ENCODE results near the gene LAD1. TPM values are rescaled to one million over a fixed set of nuclear protein-coding genes. Genes with fewer than 3 reads are reported as not detected.

The LAD1 gene
- total and polyA plus RNA-seq, 10 donors, result 0.64 to 4.0 (median 1.8) TPM; not detected in 3

- peaks cover 0 to 32% (median 0%) of the 10 kb centered on the region in 7 donors for H3K27me3 ChIP-seq (replicated peaks in 1 of 7)
- no peak for DNase-seq
- TF ChIP-seq POLR2A (IDR thresholded peaks at IDR 0.05) (no peak), POLR2AphosphoS5 (IDR thresholded peaks at IDR 0.05) (no peak), CTCF (IDR thresholded peaks at IDR 0.05 in 8 of 11, conservative IDR thresholded peaks at IDR 0.05 in 3 of 11) (no peak)
- peaks cover 0 to 4% (median 0%) of the 10 kb centered on the region in 6 donors for H3K4me1 ChIP-seq
- H3K36me3 ChIP-seq, result no peaks in the 10 kb centered on the region
- H3K4me3 ChIP-seq, result no peak overlapping the region
- 44 to 86% (median 77%) methylated on average over 1 to 4 of the region's 4 CpGs for WGBS, 5 donors
- no peak overlapping the region for H3K27ac ChIP-seq
- intact Hi-C loops (cut with DNase I; ENCODE audit: low total_unique reads), result no loop called here
- H3K9me3 ChIP-seq, result no peaks in the 10 kb centered on the region
Observed at GRCh38 chr1:201430776-201431175, 31.7 kb upstream of the LAD1 start.

DNA sequence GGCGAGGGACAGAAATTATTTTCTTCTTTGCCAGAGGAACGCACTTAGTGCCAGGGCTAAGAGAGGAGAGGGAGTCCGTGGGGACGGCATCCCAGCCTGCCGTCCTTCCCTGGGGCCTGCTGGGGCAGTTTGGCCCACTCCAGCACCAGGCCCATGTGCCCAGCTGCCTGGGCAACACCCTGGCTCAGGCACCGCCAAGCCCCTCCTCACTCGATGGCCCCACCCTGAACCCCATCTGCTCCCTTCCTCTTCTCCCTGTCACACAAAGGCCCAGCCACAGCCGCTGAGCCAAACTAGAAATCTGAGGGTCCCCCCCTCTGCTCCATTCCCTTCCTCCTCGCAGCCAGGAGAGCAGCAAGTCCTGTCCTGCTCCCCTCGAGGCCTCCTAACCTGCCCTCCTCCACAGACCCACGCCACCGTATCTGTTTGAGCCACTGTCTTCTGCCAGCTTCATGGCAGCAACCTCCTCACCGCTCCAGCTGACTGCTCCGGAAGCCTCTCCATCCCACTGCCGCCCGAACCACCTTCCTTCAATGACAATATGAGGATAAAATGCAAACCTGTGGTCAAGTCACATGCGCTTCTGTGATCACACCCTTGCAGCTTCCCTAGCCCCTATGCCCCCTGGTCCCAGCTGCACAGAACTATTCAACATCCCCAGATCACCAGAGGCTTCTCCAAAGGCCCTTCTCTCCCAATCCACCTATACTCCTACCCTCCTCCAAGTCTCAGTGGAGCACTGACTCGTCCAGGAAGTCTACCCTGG, 30.8 kb upstream of the LAD1 start:
- no peak for DNase-seq
- H3K36me3 ChIP-seq, result no peaks in the 10 kb centered on the region
- 81 to 92% (median 87%) methylated on average over 18 of the region's 18 CpGs for WGBS, 5 donors

DNA sequence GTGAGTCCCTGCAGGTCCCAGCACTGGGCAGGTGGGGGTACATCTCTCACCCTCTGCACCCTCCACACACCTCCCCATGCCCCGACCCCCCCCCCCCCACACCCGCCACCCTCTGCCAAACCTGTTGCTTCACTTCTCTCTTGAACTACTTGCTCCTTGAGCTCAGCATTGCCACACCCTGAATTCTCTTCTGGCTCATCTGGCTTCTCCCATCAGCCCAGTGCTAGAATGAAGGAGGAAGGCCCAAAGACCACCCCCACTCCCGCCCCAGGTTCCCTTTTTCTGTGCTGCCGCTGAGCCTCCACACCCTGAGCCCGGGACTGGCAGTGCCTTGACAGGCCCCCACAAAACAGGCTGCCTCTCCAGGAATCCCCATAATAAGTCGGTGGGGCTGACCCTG, 28.8 kb upstream of the LAD1 start:
- Histone ChIP-seq H3K36me3 (no peaks in the 10 kb centered on the region), H3K27me3 (replicated peaks in 1 of 7) (peaks cover 0 to 13% (median 0%) of the 10 kb centered on the region in 7 donors)
- TF ChIP-seq POLR2AphosphoS5 (IDR thresholded peaks at IDR 0.05), result no peak
- no peak for TF ChIP-seq CTCF (IDR thresholded peaks at IDR 0.05 in 8 of 11, conservative IDR thresholded peaks at IDR 0.05 in 3 of 11)
- TF ChIP-seq POLR2A (IDR thresholded peaks at IDR 0.05), result no peak

More for the DNA sequence above, 30.8 kb upstream of the LAD1 start:
- no peaks in the 10 kb centered on the region for H3K9me3 ChIP-seq
- H3K4me3 ChIP-seq, result no peak overlapping the region
- no peak overlapping the region for H3K27ac ChIP-seq
- peaks cover 0 to 26% (median 0%) of the 10 kb centered on the region in 7 donors for H3K27me3 ChIP-seq (replicated peaks in 1 of 7)
- intact Hi-C loops (cut with DNase I; ENCODE audit: low total_unique reads), result no loop called here
- H3K4me1 ChIP-seq, result no peaks in the 10 kb centered on the region
- TF ChIP-seq POLR2A (IDR thresholded peaks at IDR 0.05) (no peak), POLR2AphosphoS5 (IDR thresholded peaks at IDR 0.05) (no peak), CTCF (IDR thresholded peaks at IDR 0.05 in 8 of 11, conservative IDR thresholded peaks at IDR 0.05 in 3 of 11) (no peak)

DNA sequence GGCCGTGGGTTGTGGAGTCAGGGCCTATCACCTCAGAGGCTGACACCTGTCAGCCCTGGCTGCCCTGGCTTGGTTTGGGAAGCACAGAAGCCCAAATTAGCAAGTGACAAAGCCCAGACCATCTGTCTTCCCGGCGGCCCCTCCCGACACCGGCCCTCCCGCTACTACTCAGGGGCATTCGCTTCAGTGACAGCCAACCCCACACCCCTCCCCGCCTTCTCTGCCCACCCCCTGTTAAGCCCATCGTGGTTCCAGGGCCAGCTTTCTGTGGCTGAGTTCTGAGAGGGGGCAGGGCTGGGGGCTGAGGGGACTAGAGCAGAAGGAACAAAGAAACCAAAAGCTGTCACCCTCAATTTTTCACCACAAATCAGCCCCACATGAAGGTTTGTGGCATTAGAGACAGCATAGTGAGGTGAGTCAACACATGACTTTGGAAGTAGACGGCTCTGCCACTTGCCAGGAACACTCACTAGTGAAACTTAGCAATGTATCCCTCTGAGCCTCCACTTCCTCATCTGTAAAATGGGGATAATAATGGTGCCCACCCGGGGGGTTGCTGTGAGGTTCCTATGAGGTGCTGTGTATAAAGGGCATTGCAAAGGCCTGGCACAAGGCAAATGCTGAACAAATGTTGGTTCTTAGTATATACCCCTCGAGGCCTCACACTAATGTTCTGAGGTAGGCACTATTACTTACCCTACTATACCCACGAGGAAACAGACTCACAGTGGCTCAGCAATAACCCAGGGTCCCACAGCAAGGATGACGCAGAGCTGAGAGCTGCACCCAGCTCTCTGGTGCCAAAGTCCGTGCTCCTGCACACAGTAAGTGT, 27.6 kb upstream of the LAD1 start:
- no peak for TF ChIP-seq POLR2AphosphoS5 (IDR thresholded peaks at IDR 0.05)
- TF ChIP-seq CTCF (IDR thresholded peaks at IDR 0.05 in 8 of 11, conservative IDR thresholded peaks at IDR 0.05 in 3 of 11), result no peak
- no peak for TF ChIP-seq POLR2A (IDR thresholded peaks at IDR 0.05)
- intact Hi-C loops (cut with DNase I; ENCODE audit: low total_unique reads), result no loop called here
- Histone ChIP-seq H3K9me3 (no peaks in the 10 kb centered on the region), H3K36me3 (no peaks in the 10 kb centered on the region), H3K27ac (no peak overlapping the region), H3K27me3 (replicated peaks in 1 of 7) (peaks cover 0 to 13% (median 0%) of the 10 kb centered on the region in 7 donors), H3K4me1 (no peaks in the 10 kb centered on the region), H3K4me3 (no peak overlapping the region)
- 48 to 62% (median 50%) methylated on average over 14 to 15 of the region's 15 CpGs for WGBS, 5 donors
- peak; percentile 57 for DNase-seq

More for the DNA sequence above, 28.8 kb upstream of the LAD1 start:
- no peak for DNase-seq
- Histone ChIP-seq H3K4me1 (no peaks in the 10 kb centered on the region), H3K27ac (no peak overlapping the region), H3K9me3 (no peaks in the 10 kb centered on the region), H3K4me3 (no peak overlapping the region)
- intact Hi-C loops (cut with DNase I; ENCODE audit: low total_unique reads), result no loop called here
- WGBS, 5 donors, result 39 to 75% (median 60%) methylated on average over 3 to 6 of the region's 6 CpGs
